ENCODE measurements around the gene MYB. TPM values are rescaled to one million over a fixed set of nuclear protein-coding genes. Genes with fewer than 3 reads are reported as not detected.

Gene MYB
- total and polyA plus RNA-seq, 2 of the 8 experiments (the other 6 are each of a cell fraction or from before 2014, with no cell fraction given): 4.0 to 7.6 TPM

DNA sequence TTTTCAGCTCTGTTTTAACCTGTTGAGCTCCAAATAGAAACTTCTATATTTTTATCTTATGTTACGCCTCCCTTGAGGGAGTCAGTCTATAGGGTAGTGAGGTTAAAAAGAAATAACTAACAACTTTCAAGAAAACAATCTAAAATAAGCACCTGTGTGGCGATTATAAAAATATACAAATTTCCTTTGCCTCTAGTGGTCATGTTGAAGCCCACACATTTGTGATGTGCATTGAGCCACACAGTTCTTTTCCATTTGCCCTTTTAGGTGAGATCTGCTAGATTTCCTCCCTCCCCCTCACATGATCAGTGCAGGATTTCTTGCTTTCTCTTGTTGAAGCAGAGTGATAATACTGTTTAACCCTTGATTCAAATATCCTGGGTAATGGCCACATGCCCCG, 84.2 kb downstream of the MYB start:
- Histone ChIP-seq H4K8ac (ENCODE audit: extremely low read depth, insufficient read depth, low read length) (no peak overlapping the region), H2BK20ac (ENCODE audit: low read length) (no peak overlapping the region), H3K36me3 (ENCODE audit: control insufficient read depth in 2 of 4, insufficient read depth in 4 of 4, low read length in 3 of 4) (no peaks in the 10 kb centered on the region), H3K27me3 (replicated peaks in 1 of 4; ENCODE audit: control insufficient read depth in 3 of 4, extremely low read depth in 1 of 4, insufficient read depth in 3 of 4, low read length in 3 of 4) (peaks cover 0 to 4% (median 1%) of the 10 kb centered on the region in 4 experiments; a peak in 3 of 7 replicates), H3K4me2 (ENCODE audit: insufficient read depth in 1 of 2, low read depth in 2 of 2, low read length in 2 of 2) (no peak overlapping the region), H3K79me2 (ENCODE audit: control insufficient read depth in 1 of 2, insufficient read depth in 2 of 2, low read length in 2 of 2) (no peaks in the 10 kb centered on the region), H2BK15ac (ENCODE audit: low read length) (no peak overlapping the region), H3K4ac (replicated peaks; ENCODE audit: insufficient read length, low read depth, low read length) (no peak overlapping the region), H3K23ac (ENCODE audit: insufficient read length) (no peak overlapping the region), H4K5ac (ENCODE audit: insufficient read length, low read depth, low read length) (no peak overlapping the region), H3K14ac (ENCODE audit: insufficient read length) (no peak overlapping the region), H3K18ac (ENCODE audit: extremely low read depth, low read length) (no peak overlapping the region), H3K9ac (replicated peaks in 1 of 4; ENCODE audit: extremely low read depth in 1 of 4, low read depth in 3 of 4, low read length in 3 of 4) (no peak overlapping the region), H3K27ac (ENCODE audit: low read depth, low read length) (no peak overlapping the region), H2AFZ (ENCODE audit: low read length) (no peak overlapping the region), H4K91ac (replicated peaks; ENCODE audit: insufficient read length, low read length) (no peak overlapping the region), H2BK5ac (ENCODE audit: low read depth, low read length) (no peak overlapping the region), H3K4me3 (ENCODE audit: extremely low read depth in 1 of 4, insufficient read depth in 2 of 4, low read depth in 3 of 4, low read length in 4 of 4) (no peak overlapping the region), H3K79me1 (ENCODE audit: low read depth, low read length) (no peaks in the 10 kb centered on the region), H2AK5ac (ENCODE audit: low read depth, low read length) (no peak overlapping the region), H4K20me1 (replicated peaks in 1 of 2; ENCODE audit: control insufficient read depth in 1 of 2, insufficient read depth in 2 of 2, low read length in 2 of 2) (no peaks in the 10 kb centered on the region), H3K56ac (replicated peaks; ENCODE audit: insufficient read length, low read depth, low read length) (no peak overlapping the region), H2BK120ac (replicated peaks; ENCODE audit: low read depth, low read length) (no peak overlapping the region), H3K9me3 (ENCODE audit: insufficient read depth in 2 of 2, low read depth in 1 of 2, low read length in 1 of 2) (no peaks in the 10 kb centered on the region), H3K4me1 (replicated peaks in 1 of 4; ENCODE audit: control insufficient read depth in 3 of 4, insufficient read depth in 4 of 4, low read length in 3 of 4) (peaks cover under 1 to 11% (median 6%) of the 10 kb centered on the region in 4 experiments; a peak in 4 of 7 replicates), H3K23me2 (ENCODE audit: low read depth, low read length) (no peaks in the 10 kb centered on the region), H2BK12ac (ENCODE audit: low read depth, low read length) (no peak overlapping the region)
- DNase-seq (ENCODE audit: low read depth in 1 of 2, low spot score in 2 of 2) (no peak), FAIRE-seq (no peak)
- 93% methylated on average over 3 of the region's 3 CpGs; no CpG with 5 or more reads in 1 of the 2 experiments for WGBS, 2 experiments (ENCODE audit: extremely low coverage in 1 of 2, insufficient coverage in 1 of 2, insufficient read length in 1 of 2, insufficient replicate concordance in 2 of 2, low coverage in 1 of 2, low lambda C conversion rate in 2 of 2, missing lambda C conversion rate in 1 of 2)
- ChIA-PET POLR2A (ENCODE audit: partially characterized antibody) (no interaction called here), CTCF (ENCODE audit: partially characterized antibody) (interaction anchor here (0.7 to 2.0 kb wide), 4 partner anchors 9 to 64 kb away, joined by 3 to 7 read pairs (median 3); no protein-coding TSS in a partner anchor)
- TF ChIP-seq SIN3A (conservative IDR thresholded peaks at IDR 0.05 in 1 of 2, IDR thresholded peaks at IDR 0.05 in 1 of 2; ENCODE audit: low read depth in 1 of 2, low read length in 2 of 2) (no peak), NANOG (IDR thresholded peaks at IDR 0.05; ENCODE audit: insufficient read depth, low read depth, low read length, poor library complexity, severe bottlenecking) (no peak), RBBP5 (IDR thresholded peaks at IDR 0.05; ENCODE audit: borderline replicate concordance, low read depth, low read length) (no peak), EGR1 (IDR thresholded peaks at IDR 0.05; ENCODE audit: borderline replicate concordance, low read depth, low read length) (no peak)

All from H1 (cell line).